ENCODE measurements around the gene BMPR2. TPM values are rescaled to one million over a fixed set of nuclear protein-coding genes. Genes with fewer than 3 reads are reported as not detected.
"Not testable (repeated sequence)": the region's sequence is repeated elsewhere in the genome, so short reads cannot be mapped to it uniquely, and the experiment has no call there.

Gene BMPR2
- polyA plus RNA-seq, 1 of the 3 experiments (the other 2 are of a cell fraction): 10.2 TPM

- POLR2A ChIA-PET, CTCF ChIA-PET: not testable (repeated sequence)
Observed at GRCh38 chr2:202551000-202551399, 174.9 kb downstream of the BMPR2 start.

GRCh38 chr2:202555356-202555755, 179.2 kb downstream of the BMPR2 start:
- POLR2A ChIA-PET: no interaction called here
- H2AFZ ChIP-seq (ENCODE audit: low read depth): no peak overlapping the region
- no peak overlapping the region for H3K9ac ChIP-seq
- peaks cover 15% of the 10 kb centered on the region for H3F3A ChIP-seq (replicated peaks; ENCODE audit: insufficient read depth)
- H3K27ac ChIP-seq (ENCODE audit: low read depth in 2 of 2, low read length in 1 of 2): no peak overlapping the region
- CTCF ChIA-PET: no interaction called here
- H3K79me2 ChIP-seq (ENCODE audit: insufficient read depth): peaks cover 24% of the 10 kb centered on the region
- H3K4me3 ChIP-seq (ENCODE audit: low read depth in 2 of 2, low read length in 1 of 2): no peak overlapping the region
- 0 out of 2 replicates have a peak, but pooled peaks cover 8% of the 10 kb centered on the region for H4K20me1 ChIP-seq (ENCODE audit: insufficient read depth)
- H3K36me3 ChIP-seq (replicated peaks in 1 of 2; ENCODE audit: control insufficient read depth in 1 of 2, insufficient read depth in 2 of 2, low read length in 1 of 2): peaks cover 36 to 70% of the 10 kb centered on the region in 2 experiments
- DNase-seq: no peak
- no peak overlapping the region for H3K4me2 ChIP-seq
- no peaks in the 10 kb centered on the region for H3K4me1 ChIP-seq (ENCODE audit: control insufficient read depth in 1 of 2, insufficient read depth in 2 of 2, low read depth in 1 of 2, low read length in 1 of 2)
- 94% methylated on average over 4 of the region's 4 CpGs for WGBS (ENCODE audit: low lambda C conversion rate)
- TF ChIP-seq SMC3 (IDR thresholded peaks at IDR 0.05; ENCODE audit: low read depth, low read length) (no peak), CTCF (IDR thresholded peaks at IDR 0.05) (no peak), MEF2A (IDR thresholded peaks at IDR 0.05; ENCODE audit: borderline replicate concordance, low read depth) (no peak), TEAD4 (IDR thresholded peaks at IDR 0.05; ENCODE audit: borderline replicate concordance, insufficient read depth) (no peak), NRF1 (IDR thresholded peaks at IDR 0.05; ENCODE audit: low read depth, low read length) (no peak), IRF3 (IDR thresholded peaks at IDR 0.05; ENCODE audit: low read depth, low read length) (no peak), RCOR1 (IDR thresholded peaks at IDR 0.05; ENCODE audit: low read length) (no peak), REST (IDR thresholded peaks at IDR 0.05; ENCODE audit: low read depth, low read length) (no peak), USF1 (IDR thresholded peaks at IDR 0.05; ENCODE audit: borderline replicate concordance, low read depth) (no peak), NFIC (IDR thresholded peaks at IDR 0.05; ENCODE audit: borderline replicate concordance) (no peak), RAD21 (IDR thresholded peaks at IDR 0.05; ENCODE audit: low read length) (no peak), RXRA (IDR thresholded peaks at IDR 0.05; ENCODE audit: borderline replicate concordance, low read depth) (no peak), USF2 (IDR thresholded peaks at IDR 0.05; ENCODE audit: borderline replicate concordance, low read depth, low read length) (no peak), TAF1 (IDR thresholded peaks at IDR 0.05; ENCODE audit: borderline replicate concordance, low read depth, low read length) (no peak), SIN3A (IDR thresholded peaks at IDR 0.05; ENCODE audit: borderline replicate concordance, low read depth, low read length) (no peak), FOXJ3 (CRISPR knock-in tag; IDR thresholded peaks at IDR 0.05) (no peak), JUND (IDR thresholded peaks at IDR 0.05) (no peak)
- H3K9me2 ChIP-seq: no peaks in the 10 kb centered on the region
- no peaks in the 10 kb centered on the region for H3K9me3 ChIP-seq
- H3K27me3 ChIP-seq (ENCODE audit: insufficient read depth): no peaks in the 10 kb centered on the region

More at GRCh38 chr2:202551000-202551399, 174.9 kb downstream of the BMPR2 start:
- H3K9ac ChIP-seq; H2AFZ ChIP-seq (ENCODE audit: low read depth); H3K9me3 ChIP-seq; H3K9me2 ChIP-seq; H3K27me3 ChIP-seq (ENCODE audit: insufficient read depth); H3K4me1 ChIP-seq (ENCODE audit: control insufficient read depth in 1 of 2, insufficient read depth in 2 of 2, low read depth in 1 of 2, low read length in 1 of 2); H4K20me1 ChIP-seq (ENCODE audit: insufficient read depth); H3K4me3 ChIP-seq (ENCODE audit: low read depth in 2 of 2, low read length in 1 of 2); DNase-seq; H3K4me2 ChIP-seq: not testable (repeated sequence)
- Histone ChIP-seq H3K36me3 (replicated peaks in 1 of 2; ENCODE audit: control insufficient read depth in 1 of 2, insufficient read depth in 2 of 2, low read length in 1 of 2) (peaks cover 24 to 55% of the 10 kb centered on the region in 2 experiments), H3K27ac (ENCODE audit: low read depth in 2 of 2, low read length in 1 of 2) (peak overlapping the region in 1 of 2 experiments; percentile 41; a peak in 2 of 4 replicates), H3F3A (replicated peaks; ENCODE audit: insufficient read depth) (peaks cover 23% of the 10 kb centered on the region), H3K79me2 (ENCODE audit: insufficient read depth) (peaks cover 20% of the 10 kb centered on the region; the same call in 1 of the 2 replicates)
- TF ChIP-seq TCF12 (IDR thresholded peaks at IDR 0.05): peak; percentile 56
- 79% methylated on average over 10 of the region's 10 CpGs for WGBS (ENCODE audit: low lambda C conversion rate)
